Keratinocyte (primary cell): ENCODE data around the gene PLXNA1. TPM values are rescaled to one million over a fixed set of nuclear protein-coding genes. Genes with fewer than 3 reads are reported as not detected.

Experiments used
- DNase-seq: peaks from one replicate; pipeline ENCODE4 v3.0.0-alpha.2; 2011; ENCODE audit warnings: low read depth, missing footprints, low spot score
- FAIRE-seq: peaks from 2 replicates; lab custom pipeline; 2011; peaks lifted over from hg19 to GRCh38; lab: Jason Lieb, UNC
- H2AFZ ChIP-seq: 2 replicates; pipeline ENCODE4 v1.6.0; 2012; ENCODE audit warnings: low read length, control low read depth, inconsistent platforms; ENCODE audit not compliant: control insufficient read depth
- H3K27ac ChIP-seq: 2 replicates; pipeline ENCODE4 v1.5.1; 2011; ENCODE audit warnings: low read length; ENCODE audit not compliant: control insufficient read depth, insufficient read depth
- H3K27me3 ChIP-seq: 3 replicates; pipeline ENCODE4 v1.6.0; 2011; ENCODE audit warnings: low read length; ENCODE audit not compliant: control insufficient read depth, insufficient read depth; ENCODE audit errors: extremely low read depth
- H3K36me3 ChIP-seq, 2 experiments: 2 replicates in 1 of 2; 3 replicates in 1 of 2; pipeline ENCODE4 v1.5.1; 2011; ENCODE audit warnings: low read length in 2 of 2, mild to moderate bottlenecking in 1 of 2; ENCODE audit not compliant: control insufficient read depth in 2 of 2, insufficient read depth in 2 of 2; ENCODE audit errors: extremely low read depth in 1 of 2
- H3K4me1 ChIP-seq: 3 replicates; pipeline ENCODE4 v1.5.1; 2011; ENCODE audit warnings: low read length; ENCODE audit not compliant: control insufficient read depth, insufficient read depth; ENCODE audit errors: extremely low read depth
- H3K4me2 ChIP-seq: 3 replicates; pipeline ENCODE4 v1.6.0; 2011; ENCODE audit warnings: low read depth, low read length; ENCODE audit not compliant: control insufficient read depth, insufficient read depth; ENCODE audit errors: extremely low read depth
- H3K4me3 ChIP-seq, 3 experiments: fragments of 200-600 bp in 1 of 3; sonication (generic) in 1 of 3; 2 replicates in 2 of 3; 3 replicates in 1 of 3; pipeline ENCODE4 v1.5.1; 2011 to 2016; ENCODE audit warnings: low read length in 3 of 3, mild to moderate bottlenecking in 3 of 3, control low read depth in 2 of 3, inconsistent platforms in 1 of 3, low read depth in 1 of 3, mixed read lengths in 1 of 3, mixed run types in 1 of 3, moderate library complexity in 1 of 3; ENCODE audit not compliant: control insufficient read depth in 2 of 3, insufficient read depth in 2 of 3; ENCODE audit errors: extremely low read depth in 1 of 3
- H3K79me2 ChIP-seq: 2 replicates; pipeline ENCODE4 v1.6.0; 2012; ENCODE audit warnings: low read length; ENCODE audit not compliant: control insufficient read depth, insufficient read depth
- H3K9ac ChIP-seq: 3 replicates; pipeline ENCODE4 v1.6.0; 2011; ENCODE audit warnings: low read length; ENCODE audit not compliant: control insufficient read depth, insufficient read depth; ENCODE audit errors: extremely low read depth
- H3K9me1 ChIP-seq: 3 replicates; pipeline ENCODE4 v1.6.0; 2011; ENCODE audit warnings: low read length; ENCODE audit not compliant: control insufficient read depth, insufficient read depth; ENCODE audit errors: extremely low read depth
- H3K9me3 ChIP-seq: 2 replicates; pipeline ENCODE4 v1.5.1; 2012; ENCODE audit warnings: low read depth, low read length; ENCODE audit not compliant: control insufficient read depth
- H4K20me1 ChIP-seq: 3 replicates; pipeline ENCODE4 v1.6.0; 2011; ENCODE audit warnings: low read length; ENCODE audit not compliant: control insufficient read depth, insufficient read depth; ENCODE audit errors: extremely low read depth
- CTCF ChIP-seq, 3 experiments: IDR thresholded peaks in 1 of 3; conservative IDR thresholded peaks in 1 of 3; optimal IDR thresholded peaks in 1 of 3; 2 replicates in 2 of 3; 3 replicates in 1 of 3; pipeline versions ENCODE3 to v1.5.1; 2011; ENCODE audit warnings: low read length in 3 of 3, mild to moderate bottlenecking in 3 of 3, moderate library complexity in 2 of 3, control low read depth in 1 of 3, inconsistent platforms in 1 of 3; ENCODE audit not compliant: insufficient read depth in 2 of 3; ENCODE audit errors: extremely low read depth in 1 of 3
- EZH2 ChIP-seq: IDR thresholded peaks from one replicate; pipeline ENCODE4 v1.6.1; 2012; ENCODE audit warnings: inconsistent platforms, mild to moderate bottlenecking, low read length, moderate library complexity
- dilution Hi-C: fragments of 300-500 bp; cut with MboI; formaldehyde crosslinking; loops from one replicate; pipeline ENCODE4 v1.7.0; 2020; ENCODE audit warnings: low sequenced_read_pairs; ENCODE audit not compliant: extremely low pct_ligation_motif_present
- polyA plus RNA-seq, 5 experiments: library from polyadenylated mRNA; depleted of rRNA in 3 of 5; stranded (reverse) in 3 of 5; stranded (forward) in 1 of 5; unstranded in 1 of 5; fragments of >200 nt; gene quantifications; 1 replicate in 1 of 5; 2 replicates in 3 of 5; 3 replicates in 1 of 5; pipeline versions ENCODE4 v1.2.1 to v1.2.3, GENCODE V29; 2011 to 2012; ENCODE audit warnings: missing spikeins in 2 of 5, low read depth in 1 of 5, low replicate concordance in 1 of 5

Gene PLXNA1
- polyA plus RNA-seq, 1 donor (not counting 4 experiments of a cell fraction or from before 2014, with no cell fraction given): 38.4 TPM

- no peaks in the 10 kb centered on the region for H3K9me3 ChIP-seq
- TF ChIP-seq CTCF (optimal IDR thresholded peaks at IDR 0.05 in 1 of 3, IDR thresholded peaks at IDR 0.05 in 1 of 3, conservative IDR thresholded peaks at IDR 0.05 in 1 of 3; ENCODE audit: extremely low read depth in 1 of 3, insufficient read depth in 2 of 3, low read length in 3 of 3) (no peak), EZH2 (no peak)
- no peaks in the 10 kb centered on the region for H3K27me3 ChIP-seq
- H3K9me1 ChIP-seq: no peaks in the 10 kb centered on the region
- no peak overlapping the region for H3K9ac ChIP-seq
- peaks cover 30 to 55% of the 10 kb centered on the region in 2 experiments for H3K36me3 ChIP-seq
- H3K27ac ChIP-seq: no peak overlapping the region
- no peak for FAIRE-seq
- dilution Hi-C loops: no loop called here
- no peak for DNase-seq
- no peaks in the 10 kb centered on the region for H3K4me1 ChIP-seq
- H2AFZ ChIP-seq: no peak overlapping the region
- no peak overlapping the region for H3K4me2 ChIP-seq
- H3K4me3 ChIP-seq: no peak overlapping the region
- H4K20me1 ChIP-seq: peaks cover 56% of the 10 kb centered on the region
- peaks cover 100% of the 10 kb centered on the region for H3K79me2 ChIP-seq
Measured at GRCh38 chr3:126992216-126992615, 9.3 kb downstream of the PLXNA1 start.

- H3K4me1 ChIP-seq: no peaks in the 10 kb centered on the region
- H3K9me1 ChIP-seq: no peaks in the 10 kb centered on the region
- no peak overlapping the region for H3K9ac ChIP-seq
- no peak for FAIRE-seq
- H3K36me3 ChIP-seq: peaks cover 30 to 55% of the 10 kb centered on the region in 2 experiments
- H3K9me3 ChIP-seq: no peaks in the 10 kb centered on the region
- no peak overlapping the region for H2AFZ ChIP-seq
- H3K4me2 ChIP-seq: no peak overlapping the region
- peaks cover 100% of the 10 kb centered on the region for H3K79me2 ChIP-seq
- peaks cover 57% of the 10 kb centered on the region for H4K20me1 ChIP-seq
- no peak for DNase-seq
- no peak for TF ChIP-seq CTCF (optimal IDR thresholded peaks at IDR 0.05 in 1 of 3, IDR thresholded peaks at IDR 0.05 in 1 of 3, conservative IDR thresholded peaks at IDR 0.05 in 1 of 3; ENCODE audit: extremely low read depth in 1 of 3, insufficient read depth in 2 of 3, low read length in 3 of 3)
- no peak for TF ChIP-seq EZH2
- dilution Hi-C loops: no loop called here
- H3K27me3 ChIP-seq: no peaks in the 10 kb centered on the region
- H3K4me3 ChIP-seq: no peak overlapping the region
- H3K27ac ChIP-seq: no peak overlapping the region
Measured at GRCh38 chr3:126992776-126993175, 9.9 kb downstream of the PLXNA1 start.
